ENCODE data around the gene GJC2.

Gene GJC2

GRCh38 chr1:228105270-228105995 lies 44.3 kb upstream of the GJC2 start:
- DNase-seq (ENCODE audit: extremely low read depth, low read depth) = no peak
- TF ChIP-seq, protein P1, sequence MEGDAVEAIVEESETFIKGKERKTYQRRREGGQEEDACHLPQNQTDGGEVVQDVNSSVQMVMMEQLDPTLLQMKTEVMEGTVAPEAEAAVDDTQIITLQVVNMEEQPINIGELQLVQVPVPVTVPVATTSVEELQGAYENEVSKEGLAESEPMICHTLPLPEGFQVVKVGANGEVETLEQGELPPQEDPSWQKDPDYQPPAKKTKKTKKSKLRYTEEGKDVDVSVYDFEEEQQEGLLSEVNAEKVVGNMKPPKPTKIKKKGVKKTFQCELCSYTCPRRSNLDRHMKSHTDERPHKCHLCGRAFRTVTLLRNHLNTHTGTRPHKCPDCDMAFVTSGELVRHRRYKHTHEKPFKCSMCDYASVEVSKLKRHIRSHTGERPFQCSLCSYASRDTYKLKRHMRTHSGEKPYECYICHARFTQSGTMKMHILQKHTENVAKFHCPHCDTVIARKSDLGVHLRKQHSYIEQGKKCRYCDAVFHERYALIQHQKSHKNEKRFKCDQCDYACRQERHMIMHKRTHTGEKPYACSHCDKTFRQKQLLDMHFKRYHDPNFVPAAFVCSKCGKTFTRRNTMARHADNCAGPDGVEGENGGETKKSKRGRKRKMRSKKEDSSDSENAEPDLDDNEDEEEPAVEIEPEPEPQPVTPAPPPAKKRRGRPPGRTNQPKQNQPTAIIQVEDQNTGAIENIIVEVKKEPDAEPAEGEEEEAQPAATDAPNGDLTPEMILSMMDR (IDR thresholded peaks at IDR 0.05; ENCODE audit: low read depth, low read length) = no peak

DNA sequence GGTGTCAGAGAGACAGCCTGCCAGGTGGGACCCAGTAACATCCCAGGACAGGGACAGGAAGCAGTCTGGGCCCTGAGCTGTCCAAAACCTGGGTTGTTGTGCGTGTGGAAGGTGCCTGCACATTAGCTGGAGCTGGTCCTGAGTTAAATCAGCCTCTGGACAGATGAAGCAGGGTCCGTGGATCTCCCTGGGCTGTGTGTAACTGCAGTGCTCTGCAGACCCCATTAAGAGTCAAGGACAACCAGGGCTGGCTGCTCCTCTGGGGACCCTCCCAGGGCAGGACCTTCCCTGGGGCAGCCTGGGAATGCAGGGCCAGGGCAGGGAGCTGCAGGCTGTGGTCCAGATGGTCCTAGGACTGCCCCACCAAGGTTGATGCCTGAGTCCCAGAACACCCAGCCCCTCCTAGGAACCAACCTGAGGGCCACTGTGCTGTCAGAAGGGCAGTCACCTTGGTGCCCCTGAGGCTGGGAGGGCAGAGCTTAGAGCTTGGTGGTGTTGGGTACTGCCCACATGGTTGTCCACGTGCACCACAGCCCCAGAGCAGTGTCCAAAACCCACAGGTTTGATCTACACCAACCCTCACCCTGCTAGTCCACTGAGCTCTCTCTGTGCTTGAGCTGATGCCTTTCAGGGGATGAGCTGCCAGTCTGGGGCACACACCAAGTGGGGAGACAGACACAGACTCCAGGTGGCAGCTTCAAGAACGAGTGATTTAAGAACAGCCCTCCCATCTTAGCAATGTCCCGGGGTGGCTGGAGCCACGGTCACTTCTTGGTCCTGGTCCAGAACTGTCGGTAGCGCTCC lies 43.5 kb upstream of the GJC2 start:
- TF ChIP-seq, protein P1 (IDR thresholded peaks at IDR 0.05; ENCODE audit: low read depth, low read length) = no peak
- no peak for DNase-seq (ENCODE audit: extremely low read depth, low read depth)

GRCh38 chr1:228106800-228107054 lies 43.0 kb upstream of the GJC2 start:
- DNase-seq (ENCODE audit: extremely low read depth, low read depth) = no peak
- TF ChIP-seq, protein P1 (IDR thresholded peaks at IDR 0.05; ENCODE audit: low read depth, low read length) = no peak

DNA sequence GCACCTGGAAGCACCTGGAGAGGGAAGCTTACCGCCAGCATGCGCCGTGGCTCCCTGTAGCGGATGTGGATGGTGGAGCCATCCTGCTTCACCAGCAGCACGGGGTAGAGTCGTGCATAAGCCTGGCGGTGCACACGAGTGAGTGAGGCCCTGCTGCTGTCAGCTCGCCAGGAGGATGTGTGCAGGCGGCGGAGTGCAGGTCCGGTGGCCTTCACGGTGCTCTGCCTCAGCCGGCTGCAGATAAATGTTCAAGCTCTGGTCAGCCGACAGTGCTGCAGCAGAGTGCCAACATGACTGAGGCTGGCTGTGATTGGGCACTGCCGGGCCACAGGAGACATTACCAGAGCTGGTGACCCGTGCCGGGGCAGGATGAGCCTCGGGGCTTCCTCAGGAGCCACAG lies 42.1 kb upstream of the GJC2 start:
- DNase-seq (ENCODE audit: extremely low read depth, low read depth) = no peak
- TF ChIP-seq, protein P1 (IDR thresholded peaks at IDR 0.05; ENCODE audit: low read depth, low read length) = no peak

GRCh38 chr1:228108055-228108690 lies 41.6 kb upstream of the GJC2 start:
- TF ChIP-seq, protein P1 (IDR thresholded peaks at IDR 0.05; ENCODE audit: low read depth, low read length) = no peak
- DNase-seq (ENCODE audit: extremely low read depth, low read depth) = no peak

DNA sequence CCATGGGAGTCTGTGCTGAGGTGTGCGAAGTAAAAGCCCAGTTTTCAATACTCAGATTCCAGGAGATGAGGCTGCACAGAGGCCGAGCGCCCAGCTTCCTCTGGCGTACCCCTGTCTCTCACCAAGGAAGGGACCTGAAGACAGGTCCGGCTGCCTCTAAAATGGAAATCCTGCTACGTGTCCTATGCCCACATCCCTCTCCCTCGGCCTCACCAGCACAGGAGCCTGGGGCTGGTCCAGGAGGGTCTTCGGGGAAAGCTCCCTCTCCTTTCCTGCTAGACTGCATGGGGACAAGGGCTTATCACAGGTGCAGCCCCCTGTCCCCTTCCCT lies 41.0 kb upstream of the GJC2 start:
- TF ChIP-seq, protein P1 (IDR thresholded peaks at IDR 0.05; ENCODE audit: low read depth, low read length) = no peak
- DNase-seq (ENCODE audit: extremely low read depth, low read depth) = no peak

Measured in AG09319 (cell line).